ENCODE data around the gene MROH7.
"Not testable (repeated sequence)": the region's sequence is repeated elsewhere in the genome, so short reads cannot be mapped to it uniquely, and the experiment has no call there.

The MROH7 gene

DNA sequence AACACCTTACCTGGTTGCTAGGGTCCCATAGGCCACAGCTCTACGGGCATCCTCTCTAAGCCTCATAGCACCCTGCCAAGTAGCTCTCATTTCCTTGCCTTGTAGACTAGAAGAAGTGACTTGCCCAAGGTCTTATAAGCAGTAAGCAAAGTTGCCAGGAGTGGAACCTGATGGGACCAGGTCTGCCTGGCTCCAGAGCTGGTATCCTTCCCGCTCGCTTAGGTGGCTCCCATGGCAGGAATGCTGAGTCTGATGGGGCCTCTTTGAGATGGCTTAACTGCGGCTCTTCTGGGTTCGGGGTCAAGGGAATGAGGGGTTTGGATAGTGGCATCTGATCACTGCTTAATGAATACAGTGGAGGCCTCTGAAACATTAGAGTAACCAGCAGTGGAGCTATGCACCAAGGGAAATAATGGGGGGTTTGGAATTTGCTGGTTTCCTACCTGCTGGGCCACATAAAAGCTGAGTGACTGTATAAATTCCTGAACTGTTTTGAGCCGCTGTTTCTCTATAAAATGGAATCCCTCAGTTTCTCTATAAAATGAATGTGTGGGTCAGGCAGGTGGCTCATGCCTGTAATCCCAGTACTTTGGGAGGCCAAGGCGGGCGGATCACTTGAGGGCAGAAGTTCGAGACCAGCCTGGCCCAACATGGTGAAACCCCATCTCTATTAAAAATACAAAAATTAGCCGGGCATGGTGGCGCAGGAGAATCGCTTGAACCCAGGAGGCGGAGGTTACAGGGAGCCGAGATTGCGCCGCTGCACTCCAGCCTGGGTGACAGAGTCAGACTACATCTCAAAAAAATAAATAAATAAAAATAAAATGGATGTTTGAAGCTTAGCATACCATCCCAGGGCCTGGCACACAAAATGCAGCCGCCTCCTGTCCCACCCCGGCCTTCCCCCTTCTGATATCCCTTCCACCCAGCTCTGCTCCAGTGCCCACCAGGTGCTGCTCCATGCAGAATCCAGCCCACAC, 30.7 kb upstream of the MROH7 start:
- no peak for DNase-seq

DNA sequence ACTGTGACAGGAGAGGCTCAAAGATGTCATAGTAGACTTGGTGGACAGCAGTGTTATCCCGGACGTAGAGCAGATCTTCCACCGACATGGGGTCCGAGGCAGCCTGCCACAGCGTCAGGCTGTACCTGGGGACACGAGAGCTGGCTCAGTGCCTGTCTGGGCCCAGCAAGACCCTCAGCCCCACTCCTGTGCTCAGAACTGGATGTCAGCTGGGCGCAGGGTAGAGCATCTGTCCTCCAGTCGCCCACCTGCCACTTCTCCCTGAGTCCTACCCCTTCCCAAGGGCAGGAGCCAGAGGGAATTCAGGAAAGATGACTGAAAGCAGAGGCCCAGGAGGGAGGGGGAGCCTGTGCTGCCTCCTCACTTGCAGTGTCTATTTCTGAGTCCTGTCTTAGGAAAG, 30.0 kb upstream of the MROH7 start:
- no peak for DNase-seq

DNA sequence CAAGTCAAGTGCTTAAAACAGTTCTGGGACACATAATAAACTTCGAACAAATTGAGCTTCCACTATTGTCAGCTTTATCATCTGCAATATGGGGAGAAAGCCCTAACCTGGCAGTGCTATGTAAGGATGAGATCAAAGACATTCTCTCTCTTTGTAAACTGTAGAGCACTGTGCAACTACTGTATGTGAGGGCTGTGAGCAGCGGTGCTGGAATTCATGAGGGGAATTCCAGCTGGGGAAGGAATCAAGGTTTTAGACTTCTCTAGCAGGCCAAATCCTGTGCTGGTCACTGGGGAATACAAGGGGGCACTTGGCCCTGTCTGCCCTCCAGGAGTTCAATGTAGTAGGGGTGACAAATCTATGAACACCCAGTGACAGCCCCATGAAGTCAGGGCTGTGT, 27.6 kb upstream of the MROH7 start:
- no peak for DNase-seq

DNA sequence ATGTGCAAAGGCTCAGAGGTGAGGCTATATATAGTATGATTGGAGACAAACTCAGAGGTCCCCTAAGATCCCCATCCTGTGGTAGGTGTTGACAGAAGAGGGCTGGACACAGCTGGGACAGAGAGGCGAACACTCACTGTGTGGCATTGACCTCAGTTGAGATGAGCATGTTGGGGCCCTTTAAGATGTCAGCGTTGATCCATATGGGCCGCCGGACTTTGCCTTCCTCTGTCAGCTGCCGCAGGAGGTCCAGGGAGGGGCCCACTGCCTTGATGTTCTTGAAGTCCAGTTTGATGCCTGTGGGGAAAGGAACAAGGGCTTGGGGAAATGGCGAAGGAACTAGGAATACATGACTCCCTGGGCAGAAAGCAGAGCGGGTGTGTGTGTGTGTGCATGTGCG, 27.0 kb upstream of the MROH7 start:
- no peak for DNase-seq

DNA sequence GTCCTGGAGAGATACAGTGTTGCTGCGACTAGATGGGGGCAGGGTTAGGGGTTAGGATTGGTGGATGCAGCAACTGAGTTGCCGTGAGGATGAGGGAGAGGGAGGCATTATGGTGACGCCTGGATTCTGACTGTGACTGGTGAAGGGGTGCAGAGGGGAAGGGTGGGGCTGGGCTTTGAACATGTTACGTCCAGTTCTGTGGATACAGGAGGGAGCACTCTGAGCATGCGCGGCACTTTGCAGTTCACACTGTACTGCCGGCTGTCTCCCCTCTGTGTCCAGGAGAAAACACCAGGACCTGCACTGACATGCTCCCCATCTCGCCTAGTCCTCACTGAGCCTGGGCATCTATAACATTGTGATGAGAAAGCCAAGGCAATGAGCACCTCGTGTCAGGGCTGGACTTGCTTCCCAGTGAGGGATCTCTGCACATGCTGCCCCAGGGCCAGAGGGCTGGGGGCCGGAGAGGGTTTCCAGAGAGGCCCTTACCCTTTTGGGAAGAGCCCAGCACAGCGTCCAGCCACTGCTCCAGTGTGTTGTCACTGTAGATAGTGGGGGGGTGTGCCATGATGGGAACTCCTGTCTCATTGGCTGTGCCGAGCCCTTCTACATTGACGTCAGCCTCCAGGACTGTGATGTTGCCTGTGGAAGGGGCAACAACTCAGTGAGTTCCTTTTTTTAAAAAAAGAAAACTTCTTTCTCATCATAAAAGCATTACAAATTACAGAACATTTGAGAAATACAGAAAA, 25.9 kb upstream of the MROH7 start:
- no peak for DNase-seq

DNA sequence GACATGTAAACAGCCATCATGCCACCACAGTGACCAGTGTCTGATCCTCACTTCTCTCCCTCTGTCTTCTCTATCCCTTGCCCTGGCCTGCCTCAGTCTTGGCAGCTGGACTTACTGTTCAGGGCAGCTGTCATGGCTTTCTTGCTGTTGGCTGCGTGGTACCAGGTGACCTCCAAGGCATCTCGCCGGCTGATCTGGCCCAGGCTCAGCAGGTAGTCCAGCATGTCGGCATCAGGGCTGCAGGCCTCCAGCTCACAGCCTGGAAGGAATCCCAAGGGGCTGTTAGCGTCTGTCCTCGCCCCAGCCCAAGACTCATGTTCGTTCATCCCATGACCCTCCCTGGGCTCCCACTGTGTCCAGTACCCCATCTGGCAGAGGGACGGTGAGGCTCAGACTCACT, 21.8 kb upstream of the MROH7 start:
- no peak for DNase-seq

DNA sequence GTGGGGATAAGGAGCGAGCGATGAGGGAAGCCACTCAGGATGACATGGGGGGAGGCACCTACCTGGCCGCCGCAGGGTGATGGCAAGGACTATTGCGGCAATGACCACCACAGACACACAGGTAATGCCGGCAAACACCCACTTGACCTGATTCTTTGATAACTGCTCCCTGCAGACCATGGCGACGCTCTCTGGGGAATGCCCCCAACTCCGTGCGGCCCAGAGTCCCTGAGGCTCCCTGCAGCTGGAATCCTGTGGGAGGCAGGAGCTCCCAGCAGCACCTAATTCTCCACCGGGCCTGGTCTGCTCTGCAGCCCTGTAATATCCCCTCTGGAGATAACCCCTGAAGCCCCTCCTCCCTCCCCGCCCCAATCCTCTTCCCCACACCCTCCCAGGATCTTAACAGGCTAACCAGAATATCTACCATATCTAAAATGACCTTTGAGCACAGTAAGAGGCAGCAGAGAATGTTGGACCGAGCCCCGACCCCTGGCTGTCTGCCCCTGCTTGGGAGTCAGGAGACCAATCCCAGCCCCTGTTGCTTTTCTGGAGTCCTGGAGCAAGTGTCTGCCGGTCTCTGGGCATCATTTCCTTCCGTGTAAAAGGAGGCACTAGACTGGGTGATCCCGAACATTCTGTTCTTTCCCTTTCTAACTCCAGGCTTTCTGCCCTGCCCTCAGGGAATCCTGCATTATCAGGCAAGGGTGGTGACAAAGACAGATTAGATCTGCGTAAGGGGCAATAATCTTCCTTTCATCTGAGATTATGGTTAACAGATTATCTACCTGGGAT, 18.2 kb upstream of the MROH7 start, which contains the start of gene FAM151A:
FAM151A (minus strand) TSS at position 310 of the 792 bp plus-strand sequence; CDS start at position 180, 130 bp downstream.
- no peak for DNase-seq

DNA sequence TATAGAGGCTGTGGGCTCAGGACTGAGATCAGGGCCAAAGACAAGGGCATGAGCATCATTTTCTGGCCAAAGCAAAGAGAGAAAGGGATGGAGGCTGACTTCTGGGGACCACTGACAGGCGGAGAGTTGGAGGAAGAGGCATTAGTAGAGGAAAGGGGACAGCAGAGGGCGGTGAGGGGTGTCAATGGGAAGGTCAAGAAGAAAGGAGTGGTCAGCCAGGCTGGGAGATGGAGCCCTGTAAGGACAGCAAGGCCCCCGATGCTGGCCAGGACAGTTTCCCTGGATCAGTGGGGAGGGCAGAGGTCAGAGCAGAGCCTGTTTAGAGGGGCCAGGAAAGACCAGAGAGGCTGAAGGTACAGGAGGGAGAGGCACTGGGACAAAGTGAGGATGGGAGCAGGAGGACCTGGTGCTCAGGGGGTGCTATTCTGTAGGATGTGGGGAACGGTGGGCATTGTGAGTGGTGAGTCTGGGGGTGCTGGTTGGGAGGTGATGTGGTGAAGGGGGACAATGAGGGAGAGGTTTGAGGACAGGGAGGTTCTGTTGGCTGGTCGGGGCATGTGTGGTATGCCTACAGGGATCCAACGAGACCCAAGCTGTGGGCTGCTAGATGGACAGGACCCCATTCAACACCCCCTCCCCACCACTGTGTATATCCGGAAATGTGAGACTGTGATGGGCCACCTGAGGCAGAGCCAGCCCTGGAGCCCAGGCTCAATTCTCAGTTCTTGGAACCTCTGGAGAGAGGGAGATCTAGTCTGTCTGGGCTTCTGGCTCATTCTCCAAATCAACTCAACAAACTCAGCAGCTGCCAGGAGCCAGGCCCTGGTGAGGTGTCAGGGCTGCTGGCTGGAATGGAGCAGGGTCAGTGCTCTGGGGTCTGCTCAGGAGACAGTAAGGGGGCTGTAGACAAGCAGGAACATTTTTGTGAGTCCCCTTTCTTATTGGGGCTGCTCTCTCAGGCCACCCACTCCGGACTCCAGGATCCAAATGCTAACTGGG, 16.8 kb upstream of the MROH7 start:
- no peak for DNase-seq

DNA sequence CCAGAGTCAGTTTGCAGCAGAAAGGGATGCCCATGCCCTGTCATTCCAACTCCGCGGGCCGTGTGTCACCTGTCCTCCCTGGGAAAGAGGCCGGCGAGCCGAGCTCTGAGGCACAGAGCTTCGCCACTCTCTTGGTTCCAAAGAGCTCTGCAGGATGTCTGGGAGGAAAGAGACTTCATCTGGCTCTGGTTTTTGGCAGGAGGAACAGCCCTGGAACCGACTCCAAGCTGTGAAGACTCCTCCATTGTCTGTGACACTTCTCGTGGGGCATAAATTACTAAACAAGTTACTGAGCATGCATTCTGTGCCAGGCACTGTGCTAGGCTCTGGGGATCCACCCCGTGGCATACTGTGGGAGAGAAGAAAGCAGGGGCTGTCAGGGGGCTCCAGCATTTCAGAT, 14.4 kb upstream of the MROH7 start:
- no peak for DNase-seq

DNA sequence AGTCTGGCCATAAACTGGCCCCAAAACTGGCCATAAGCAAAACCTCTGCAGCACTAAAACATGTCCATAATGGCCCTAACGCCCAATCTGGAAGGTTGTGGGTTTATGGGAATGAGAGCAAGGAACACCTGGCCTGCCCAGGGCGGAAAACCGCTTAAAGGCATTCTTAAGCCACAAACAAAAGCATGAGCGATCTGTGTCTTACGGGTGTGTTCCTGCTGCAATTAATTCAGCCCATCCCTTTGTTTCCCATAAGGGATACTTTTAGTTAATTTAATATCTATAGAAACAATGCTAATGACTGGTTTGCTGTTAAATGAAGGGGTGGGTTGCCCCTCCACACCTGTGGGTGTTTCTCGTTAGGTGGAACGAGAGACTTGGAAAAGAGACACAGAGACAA, 5.8 kb upstream of the MROH7 start:
- not testable (repeated sequence) for DNase-seq

DNA sequence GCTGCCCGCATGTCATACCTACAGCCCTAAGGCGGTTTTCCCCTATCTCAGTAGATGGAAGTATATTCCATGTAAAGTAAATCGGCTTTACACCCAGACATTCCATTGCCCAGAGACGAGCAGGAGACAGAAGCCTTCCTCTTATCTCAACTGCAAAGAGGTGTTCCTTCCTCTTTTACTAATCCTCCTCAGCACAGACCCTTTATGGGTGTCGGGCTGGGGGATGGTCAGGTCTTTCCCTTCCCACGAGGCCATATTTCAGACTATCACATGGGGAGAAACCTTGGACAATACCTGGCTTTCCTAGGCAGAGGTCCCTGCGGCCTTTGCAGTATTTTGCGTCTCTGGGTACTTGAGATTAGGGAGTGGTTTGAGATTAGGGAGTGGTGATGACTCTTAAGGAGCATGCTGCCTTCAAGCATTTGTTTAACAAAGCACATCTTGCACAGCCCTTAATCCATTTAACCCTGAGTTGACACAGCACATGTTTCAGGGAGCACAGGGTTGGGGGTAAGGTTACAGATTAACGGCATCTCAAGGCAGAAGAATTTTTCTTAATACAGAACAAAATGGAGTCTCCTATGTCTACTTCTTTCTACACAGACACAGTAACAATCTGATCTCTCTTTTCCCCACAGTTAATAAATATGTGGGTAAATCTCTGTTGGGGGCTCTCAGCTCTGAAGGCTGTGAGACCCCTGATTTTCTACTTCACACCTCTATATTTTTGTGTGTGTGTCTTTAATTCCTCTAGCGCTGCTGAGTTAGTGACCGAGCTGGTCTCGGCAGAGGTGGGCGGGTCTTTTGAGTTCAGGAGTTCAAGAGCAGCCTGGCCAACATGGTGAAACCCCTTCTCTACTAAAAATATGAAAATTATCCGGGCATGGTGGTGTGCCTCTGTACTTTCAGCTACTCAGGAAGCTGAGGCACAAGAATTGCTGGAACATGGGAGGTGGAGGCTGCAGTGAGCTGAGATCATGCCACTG, 4.8 kb upstream of the MROH7 start:
- DNase-seq: not testable (repeated sequence)

DNA sequence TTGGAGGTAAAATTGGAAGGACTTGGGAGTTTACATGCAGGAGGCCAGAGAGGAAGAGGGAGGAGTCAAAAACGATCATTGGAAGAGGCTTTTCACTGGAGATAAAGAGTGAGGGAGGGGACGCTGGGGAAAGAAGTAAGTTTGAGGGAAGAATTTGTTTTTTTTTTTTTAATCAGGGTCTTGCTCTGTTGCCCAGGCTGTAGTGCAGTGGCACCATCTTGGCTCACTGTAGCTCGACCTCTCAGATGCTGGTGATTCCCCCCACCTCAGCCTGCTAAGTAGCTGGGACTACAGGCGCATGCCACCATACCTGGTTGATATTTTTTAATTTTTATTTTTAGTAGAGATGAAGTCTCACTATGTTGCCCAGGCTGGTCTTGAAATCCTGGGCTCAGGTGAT, 1.2 kb upstream of the MROH7 start:
- no peak for DNase-seq

DNA sequence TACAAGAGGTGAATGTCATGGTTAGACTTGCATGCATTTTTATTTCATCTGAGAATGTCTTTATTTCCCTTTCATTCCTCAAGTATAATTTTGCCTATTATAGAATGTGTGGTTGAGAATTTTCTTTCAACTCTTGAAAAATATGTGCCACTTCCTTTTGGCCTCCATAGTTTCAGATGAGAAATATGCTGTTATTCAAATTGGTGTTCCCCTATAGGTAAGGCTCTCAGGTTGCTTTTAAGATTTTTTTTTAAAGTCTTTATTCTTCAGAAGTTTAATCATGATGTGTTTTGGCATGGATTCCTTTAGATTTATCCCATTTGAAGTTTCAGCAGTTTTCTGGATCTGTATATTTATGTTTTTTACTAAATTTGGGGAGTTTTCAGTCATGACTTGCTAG, 2.1 kb downstream of the MROH7 start:
- DNase-seq: no peak

DNA sequence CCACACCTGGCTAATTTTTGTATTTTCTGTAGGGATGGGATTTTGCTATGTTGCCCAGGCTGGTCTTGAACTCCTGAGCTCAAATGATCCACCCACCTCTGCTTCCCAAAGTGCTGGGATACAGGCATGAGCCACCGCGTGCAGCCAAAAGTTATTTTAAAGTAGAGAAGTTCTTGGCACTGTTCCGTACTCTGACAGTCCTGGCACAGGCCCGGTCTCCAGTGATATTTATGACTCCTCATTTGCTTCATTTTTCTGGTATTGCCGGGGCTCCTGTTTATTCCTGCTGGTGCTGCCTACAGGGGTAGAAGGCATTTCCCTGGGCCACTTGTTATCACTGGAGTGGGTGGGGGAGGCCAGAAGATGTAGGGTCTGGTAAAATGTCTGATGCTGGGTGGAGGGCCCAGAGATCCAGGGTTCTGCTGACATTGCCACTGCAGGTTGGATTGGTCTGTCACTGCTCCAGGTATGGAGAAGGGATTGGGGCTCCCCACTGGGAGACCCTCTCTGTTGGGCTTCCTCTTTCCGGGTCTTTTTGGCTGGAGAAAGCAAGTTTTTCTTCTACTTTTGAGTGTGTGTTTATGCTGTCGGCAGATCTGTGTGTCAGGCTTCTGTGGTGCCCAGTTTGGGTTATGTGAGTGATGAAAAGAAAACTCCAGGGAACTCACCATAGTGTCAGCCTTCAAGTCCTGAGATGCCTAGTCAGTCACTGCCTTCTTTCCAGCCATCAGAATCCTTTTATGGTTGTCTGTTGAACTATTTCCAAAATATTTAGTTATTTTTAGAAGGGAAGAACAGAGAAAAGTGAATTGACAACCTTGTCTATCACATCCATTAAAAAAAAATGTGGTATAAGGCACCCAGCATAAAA, 4.5 kb downstream of the MROH7 start:
- DNase-seq: no peak

DNA sequence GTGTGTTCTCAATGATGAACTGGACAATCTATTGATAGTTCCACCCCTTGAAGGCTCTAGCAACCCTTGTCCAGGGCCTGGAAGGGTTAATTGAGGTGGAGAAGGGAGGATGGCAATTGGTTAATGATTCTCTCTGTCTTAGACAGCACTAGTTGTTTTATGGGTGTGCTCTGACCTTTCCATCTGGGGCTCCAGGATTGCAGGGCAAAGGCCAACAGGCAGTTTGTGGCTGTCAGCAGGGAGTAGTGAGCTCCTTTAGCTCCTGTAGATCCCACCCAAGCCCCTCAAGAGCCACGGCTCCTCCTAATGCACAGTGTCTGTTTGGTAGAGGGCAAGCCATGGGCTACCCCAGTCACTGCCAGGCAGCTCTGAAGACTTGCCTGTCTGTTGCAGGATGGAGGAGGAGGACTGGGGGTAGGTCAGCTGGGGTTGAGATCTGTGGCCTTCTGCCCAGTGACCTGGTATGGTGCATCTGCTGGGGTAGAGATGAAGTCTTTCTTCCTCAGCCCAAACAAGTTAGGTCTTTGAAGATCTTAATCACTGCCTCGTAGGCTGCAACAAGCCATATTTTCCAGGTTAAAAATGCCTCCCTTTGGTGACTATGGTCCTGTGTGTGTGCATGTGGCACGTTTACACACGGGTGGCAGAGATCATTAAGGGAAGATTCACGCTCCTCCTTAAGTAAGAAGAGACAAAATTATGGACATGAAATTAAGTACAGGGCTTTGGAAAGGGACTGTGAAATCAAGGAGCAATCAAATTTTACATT, 7.7 kb downstream of the MROH7 start:
- no peak for DNase-seq

DNA sequence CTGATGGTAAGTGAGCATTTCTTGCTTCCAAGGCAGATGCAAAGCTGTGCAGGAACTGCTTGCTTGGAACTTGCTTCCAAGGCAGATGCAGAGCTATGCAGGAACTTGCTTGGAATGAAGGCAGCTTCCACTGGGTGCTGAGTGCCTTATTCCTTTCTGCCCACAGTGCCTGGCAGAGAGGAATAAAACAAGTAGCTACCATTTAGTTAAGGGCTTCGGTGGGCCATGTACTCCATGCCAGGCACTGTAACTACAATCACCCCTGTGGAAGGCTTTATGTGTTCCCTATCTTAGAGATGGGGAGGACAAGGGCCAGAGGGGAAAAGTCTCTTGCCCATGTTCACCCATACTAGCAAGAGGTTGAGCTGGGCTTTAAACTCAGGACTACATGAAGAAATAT, 8.3 kb downstream of the MROH7 start:
- no peak for DNase-seq

DNA sequence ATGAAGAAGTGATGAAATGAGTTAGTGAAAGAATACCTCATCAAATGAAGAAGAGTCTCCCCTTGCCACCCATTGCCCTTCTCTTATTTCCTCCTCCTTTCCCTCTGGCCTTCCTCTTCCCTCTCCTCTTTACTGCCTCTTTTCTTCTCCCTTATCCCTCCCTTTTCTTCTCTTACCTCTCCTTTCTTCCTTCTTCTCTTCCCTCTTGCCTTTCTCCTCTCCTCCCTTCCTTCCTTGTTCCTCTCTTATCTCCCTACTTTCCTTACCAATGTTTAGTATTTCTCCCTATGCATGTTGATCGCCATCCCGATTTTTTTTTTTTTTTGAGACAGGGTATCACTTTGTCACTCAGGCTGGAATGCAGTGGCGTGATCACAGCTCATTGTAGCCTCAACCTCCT, 8.8 kb downstream of the MROH7 start:
- no peak for DNase-seq

DNA sequence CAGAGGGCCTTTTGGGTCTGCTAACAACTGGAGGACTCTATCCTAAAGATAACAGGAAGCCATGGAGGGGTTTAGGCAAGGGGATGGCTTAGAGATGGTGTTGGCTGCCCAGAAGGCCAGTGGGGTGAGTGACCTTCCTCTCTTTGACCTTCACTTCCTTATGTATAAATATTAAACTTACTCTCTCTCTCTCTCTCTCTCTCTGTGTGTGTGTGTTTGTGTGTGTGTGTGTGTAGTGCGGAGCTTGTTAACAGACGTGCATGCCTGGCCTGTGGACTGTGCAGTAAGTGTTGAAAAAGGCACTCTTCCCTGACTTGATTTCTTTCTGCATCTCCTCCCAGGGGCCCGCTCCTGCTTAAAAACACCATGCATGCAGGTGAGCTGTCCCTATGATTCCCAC, 10.0 kb downstream of the MROH7 start:
- DNase-seq: no peak

DNA sequence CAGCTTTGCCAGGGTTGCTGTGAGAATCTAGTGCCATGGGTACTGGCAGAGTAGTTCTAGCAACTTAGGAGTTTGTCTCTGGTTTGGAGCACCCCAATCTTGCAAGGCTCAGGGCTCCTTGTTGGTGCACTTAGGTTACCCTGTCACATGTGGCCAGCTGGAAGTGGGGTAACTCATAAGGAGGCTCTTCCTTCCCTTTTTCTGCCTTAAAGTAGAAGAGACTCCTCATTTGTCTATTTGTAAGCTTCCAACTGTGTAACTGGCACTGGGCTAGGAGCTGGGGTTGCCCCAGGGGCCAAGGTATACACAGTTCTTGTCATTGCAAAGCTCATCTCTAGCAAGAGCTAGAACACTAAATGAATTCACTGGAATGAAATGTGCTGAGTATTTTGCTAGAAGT, 10.6 kb downstream of the MROH7 start:
- no peak for DNase-seq

All from activated CD4-positive, alpha-beta T cell treated with anti-CD3 and anti-CD28 coated beads for 48 hours (primary cell).